GM18508 (cell line): ENCODE results near the gene NPC1L1.

Experiments
- ATAC-seq: cut with Tn5 transposase; IDR thresholded peaks from one replicate; pipeline ENCODE4 v1.9.1; 2021; ENCODE audit warnings: moderate number of reproducible peaks; ENCODE audit not compliant: insufficient read depth, unreplicated experiment

The NPC1L1 gene

DNA sequence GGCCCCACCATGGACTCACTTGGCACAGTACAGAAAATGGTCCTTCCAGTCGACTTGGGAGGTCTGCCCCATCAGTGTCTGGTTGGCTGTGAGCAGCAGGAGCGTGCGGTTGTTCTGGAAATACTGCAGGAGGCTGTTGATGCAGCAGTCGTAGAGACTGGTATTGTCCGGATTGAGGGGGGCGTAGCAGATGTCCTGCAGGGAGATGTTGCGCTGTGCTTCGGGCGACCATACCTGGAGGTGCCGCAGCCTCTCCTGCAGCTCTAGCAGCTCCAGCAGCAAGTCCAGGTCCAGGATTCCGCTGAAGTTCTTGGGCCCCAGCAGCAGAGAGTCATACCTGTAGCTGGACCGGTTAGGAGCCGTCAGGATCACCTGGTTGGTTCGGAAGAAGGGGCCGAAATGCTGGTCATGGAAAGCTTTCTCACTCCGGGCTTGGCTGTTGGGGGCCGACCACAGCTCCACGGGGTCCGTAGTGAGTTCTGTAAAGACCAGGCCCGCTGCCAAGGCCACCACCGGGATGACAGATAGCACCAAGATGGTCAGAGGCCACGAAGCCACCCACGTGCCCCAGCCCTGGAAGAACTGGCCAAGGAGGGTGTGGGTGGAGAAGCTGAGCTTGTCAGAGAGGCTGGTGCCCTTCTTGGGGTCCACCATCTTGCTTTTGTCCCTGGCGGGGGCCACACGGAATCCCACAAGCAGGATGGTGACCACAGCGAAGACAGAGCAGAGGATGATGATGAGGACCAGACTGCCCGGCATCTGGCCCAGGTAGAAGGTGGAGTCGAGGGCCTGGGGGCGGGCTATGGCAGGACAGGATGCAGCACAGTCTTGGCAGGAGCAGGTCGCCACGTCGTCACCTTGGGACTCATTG, 2.1 kb downstream of the NPC1L1 start:
- ATAC-seq = no peak

DNA sequence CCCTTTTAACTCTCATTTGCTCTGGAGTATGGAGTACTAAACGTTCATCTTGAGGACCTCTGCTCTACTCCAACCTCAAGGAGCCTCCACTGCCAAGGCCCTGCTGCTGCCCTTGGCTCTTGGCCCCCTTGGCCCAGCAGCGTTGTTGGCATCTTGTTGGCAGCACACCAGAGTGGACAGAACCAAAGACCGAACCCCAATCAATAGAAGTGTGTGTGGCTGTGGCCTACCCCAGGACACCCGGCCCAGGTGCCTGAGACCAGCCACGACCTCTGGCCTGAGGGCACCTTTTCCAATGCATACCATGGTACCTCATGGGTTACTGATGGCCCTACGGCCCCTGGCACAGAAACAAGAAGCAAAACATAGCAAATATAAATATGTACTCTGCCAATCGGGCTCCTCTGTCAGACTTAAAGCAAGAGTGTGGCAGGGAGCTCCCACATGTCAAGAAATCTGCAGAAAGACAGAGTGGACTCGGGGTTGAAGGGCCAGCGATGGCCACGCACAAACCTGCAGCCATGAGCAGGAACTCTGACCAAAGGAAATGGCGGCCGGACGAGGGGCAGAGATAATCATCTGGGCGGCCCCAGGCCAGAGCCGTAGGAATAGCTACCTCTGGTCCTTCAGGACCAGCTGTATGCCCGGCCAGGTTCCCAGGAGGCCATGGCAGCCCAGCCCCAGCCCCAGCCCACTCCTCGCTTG, 2.9 kb downstream of the NPC1L1 start:
- no peak for ATAC-seq

DNA sequence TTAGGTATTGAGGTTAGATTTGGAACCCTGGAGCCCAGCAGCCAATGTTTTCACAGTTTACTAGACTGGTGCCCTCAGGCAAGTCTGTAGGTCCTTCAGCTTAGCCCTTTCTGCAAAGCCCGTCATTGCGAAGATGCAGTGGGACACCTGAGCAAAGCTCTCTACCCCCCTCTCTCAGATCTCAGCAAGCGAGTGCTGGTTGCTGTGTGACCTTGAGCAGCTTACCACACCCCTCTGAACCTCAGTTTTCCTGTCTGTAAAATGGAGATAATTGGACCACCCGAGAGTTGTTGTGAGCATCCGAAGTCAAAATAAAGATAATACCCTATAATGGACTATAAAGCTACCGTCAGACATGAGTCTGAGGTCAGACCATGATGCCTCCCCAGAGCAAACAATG, 3.7 kb downstream of the NPC1L1 start:
- no peak for ATAC-seq

DNA sequence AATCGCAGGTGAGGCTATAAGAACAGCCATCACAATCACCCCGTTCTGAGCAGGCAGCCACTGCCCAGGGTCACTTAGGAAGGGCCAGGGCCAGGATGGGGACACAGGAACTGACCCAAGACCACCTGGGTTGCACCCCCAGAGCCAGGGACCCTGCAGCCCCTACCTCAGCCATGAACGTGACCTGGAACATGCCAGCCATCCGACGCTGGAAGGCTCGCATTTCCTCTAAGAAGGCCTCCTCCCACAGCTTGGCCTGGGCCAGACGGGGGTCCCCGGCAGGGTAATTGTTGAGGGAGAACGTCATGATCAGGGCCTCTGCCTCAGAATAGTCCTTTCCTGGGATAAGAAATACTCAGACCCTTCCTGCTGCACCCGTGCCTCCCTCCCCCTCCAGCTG, 5.0 kb downstream of the NPC1L1 start:
- no peak for ATAC-seq

DNA sequence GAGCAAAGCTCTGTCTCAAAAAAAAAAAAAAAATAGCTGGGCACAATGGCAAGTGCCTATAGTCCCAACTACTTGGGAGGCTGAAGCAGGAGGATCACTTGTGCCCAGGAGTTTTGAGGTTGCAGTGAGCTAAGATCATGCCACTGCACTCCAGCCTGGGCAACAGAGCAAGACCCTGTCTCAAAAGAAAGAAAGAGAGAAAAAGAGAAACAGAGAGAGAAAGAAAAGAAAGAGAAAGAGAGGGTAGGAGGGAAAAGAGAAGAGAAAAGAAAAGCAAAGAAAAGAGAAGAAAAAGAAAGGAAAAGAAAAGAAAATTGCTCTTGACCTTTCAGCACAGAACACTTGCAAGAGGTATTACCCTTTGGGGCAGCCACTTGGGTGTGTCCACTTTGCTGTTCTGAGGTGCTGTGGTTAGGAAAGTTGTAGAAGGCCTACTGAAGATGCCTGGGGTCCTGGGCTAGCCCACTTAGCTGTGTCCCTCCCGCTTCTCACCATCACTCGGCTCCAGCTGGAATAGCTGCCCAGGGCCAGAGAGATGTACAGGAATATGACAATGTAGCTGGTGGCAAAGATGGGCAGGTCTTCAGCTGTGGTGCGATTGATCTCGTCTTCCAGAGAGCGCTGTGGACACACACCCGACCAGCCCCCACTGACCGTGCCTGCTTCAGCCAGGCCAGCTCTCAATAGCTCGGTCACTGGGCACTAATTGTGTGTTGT, 5.6 kb downstream of the NPC1L1 start:
- ATAC-seq = no peak

DNA sequence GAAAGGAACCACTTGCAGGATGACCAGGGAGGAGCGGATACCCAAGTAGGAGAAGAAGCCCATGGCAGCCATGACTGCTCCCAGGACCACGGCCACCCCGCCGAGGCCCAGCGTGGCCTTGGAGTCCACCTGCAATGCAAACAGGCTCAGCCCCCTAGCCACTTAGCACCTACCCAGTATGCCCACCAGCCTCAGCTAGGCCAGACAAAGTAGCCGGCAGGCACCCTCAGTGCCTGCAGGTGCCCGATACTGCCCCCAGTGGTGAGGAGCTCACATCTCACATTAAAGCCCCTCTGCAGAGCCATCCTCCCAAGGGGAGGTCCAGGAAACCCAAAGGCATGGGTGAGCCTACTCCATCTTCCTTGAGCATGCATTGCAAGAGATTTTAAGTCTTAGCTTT, 6.6 kb downstream of the NPC1L1 start:
- no peak for ATAC-seq

DNA sequence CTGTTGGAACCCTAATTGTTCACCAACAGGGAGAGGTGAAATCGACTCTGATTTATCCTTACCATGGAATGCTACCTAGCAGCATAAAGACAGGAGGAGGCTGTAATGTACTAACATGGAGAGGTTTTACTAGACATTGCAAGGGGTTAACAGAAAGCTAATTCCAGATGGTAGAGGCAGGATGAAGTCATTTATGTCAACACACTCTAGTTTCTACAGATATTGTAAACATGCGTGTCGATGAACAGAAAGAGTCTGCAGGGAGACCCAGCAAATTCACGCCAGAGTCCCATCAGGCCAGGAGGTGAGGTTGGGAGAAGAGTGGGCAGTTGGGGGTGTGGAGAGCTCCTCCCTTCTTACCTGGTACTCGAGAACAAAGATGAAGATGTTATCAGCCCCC, 7.0 kb downstream of the NPC1L1 start:
- no peak for ATAC-seq

DNA sequence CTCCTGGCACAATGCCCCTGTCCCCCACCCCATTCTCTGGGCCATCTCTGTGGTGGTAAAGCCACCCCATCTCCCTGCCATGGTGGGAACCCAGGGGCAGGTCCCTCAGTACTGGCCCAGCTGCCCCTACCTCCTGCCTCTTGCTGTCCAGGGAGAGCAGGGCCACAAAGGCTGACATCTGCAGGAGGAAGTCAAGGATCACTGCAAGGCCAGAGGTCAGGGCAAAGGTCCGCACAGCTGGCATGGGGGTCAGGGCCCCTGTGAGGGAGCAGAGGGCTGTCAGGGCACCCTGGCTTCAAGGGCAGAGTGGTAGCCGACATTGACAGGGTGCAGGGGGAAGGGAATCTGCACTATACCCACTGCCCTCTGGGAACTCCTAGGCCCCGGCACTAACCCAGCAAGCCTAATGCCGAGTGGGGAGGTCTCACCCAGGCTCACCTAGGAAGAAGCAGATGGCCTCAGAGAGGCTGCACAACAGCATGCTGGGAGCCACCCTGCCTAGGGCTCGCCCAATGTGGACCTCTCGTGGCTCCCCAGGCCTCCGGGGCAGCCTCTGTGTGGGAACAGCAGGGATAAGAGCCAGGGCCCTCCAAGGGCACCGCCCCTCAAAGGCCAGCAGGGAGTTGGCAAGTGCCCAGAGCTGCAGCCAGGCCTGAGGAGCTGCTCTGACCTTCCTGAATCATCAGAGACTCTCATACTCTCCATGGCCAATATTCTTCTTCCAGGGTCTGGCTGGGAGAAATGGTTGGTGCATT, 7.7 kb downstream of the NPC1L1 start:
- ATAC-seq = no peak

DNA sequence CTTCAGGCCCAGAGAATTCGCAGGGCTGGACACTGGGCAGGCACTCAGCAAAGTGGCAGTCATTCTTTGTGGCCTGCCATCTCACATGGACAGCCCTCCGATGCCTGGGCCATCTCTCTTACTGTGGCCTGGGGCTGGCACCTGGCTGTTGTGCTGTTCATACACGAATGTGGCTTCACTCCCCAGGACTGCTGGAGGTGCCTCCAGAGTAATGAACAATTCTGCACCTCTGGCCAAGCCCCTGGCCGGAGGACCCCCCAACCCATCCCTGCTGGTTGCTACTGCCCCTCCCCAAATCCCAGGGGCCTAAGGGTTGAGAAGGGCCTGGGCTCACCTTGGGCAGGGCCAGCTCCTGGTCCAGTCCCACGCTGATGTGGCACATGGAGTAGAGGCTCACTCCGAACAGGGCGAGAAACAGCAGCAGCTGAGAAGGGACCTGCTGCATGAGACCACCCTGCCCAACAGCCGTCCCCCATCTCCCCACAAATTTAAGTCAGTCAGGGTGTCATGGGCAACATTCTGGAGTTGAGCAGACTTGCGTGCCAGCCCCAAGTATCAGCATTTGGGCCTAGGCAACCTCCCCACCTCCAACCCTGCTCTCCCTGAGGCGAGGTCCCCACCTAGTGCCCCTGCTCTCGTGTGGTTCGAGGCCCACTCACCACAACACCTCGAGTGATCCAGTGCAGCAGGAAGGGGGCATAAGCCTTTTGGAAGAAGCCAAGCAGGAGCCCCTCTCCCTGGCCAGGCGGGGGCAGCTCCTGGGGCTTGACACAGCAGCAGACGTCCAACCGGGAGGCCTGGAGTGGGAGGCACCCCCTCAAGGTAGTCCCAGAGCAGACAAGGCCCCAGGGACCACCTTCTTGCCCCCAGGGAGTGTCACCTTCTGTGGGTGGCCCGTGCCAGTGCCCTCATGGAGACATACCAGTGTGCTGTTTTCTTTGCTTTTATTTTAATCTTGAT, 9.4 kb downstream of the NPC1L1 start:
- no peak for ATAC-seq

DNA sequence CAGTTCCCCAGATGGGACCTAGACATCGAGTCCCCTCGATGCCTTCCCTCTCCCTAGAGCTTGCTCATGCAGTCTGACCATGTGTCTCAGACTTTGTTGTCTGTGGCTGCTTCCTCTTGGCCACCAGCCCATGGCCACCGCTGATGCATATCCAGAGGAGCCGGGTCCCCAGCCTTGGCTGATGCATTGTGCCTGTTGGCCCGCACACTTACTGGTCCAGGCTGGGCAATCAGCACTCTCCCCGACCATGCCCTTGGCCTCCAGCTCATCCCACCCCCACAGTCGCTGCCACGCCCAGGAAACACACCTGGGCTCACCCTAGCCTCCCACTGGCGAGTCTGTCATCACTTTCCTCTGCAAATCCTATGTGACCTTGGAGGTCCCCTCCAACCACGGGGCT, 10.1 kb downstream of the NPC1L1 start:
- no peak for ATAC-seq

DNA sequence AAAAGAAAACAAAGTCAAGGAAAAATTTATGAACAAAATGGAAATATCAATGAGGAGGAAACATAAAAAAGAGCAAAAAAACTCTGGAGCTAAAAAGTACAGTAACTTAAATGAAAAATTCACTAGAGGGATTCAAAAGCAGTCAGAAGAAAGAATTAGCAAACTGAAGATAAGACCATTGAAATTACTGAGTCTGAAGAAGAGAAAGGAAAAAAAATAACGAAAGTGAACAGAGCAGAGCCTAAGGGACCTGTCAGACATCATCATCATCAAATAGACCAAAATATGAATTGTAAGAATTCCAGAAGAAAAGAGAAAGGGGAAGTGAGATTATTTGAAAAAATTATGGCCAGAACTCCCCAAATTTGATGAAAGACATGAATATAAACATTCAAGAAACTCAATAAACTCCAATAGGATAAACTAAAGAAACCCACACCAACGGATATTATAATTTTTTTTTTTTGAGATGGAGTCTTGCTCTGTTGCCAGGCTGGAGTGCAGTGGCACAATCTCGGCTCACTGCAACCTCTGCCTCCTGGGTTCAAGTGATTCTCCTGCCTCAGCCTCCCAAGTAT, 16.2 kb downstream of the NPC1L1 start:
- no peak for ATAC-seq

DNA sequence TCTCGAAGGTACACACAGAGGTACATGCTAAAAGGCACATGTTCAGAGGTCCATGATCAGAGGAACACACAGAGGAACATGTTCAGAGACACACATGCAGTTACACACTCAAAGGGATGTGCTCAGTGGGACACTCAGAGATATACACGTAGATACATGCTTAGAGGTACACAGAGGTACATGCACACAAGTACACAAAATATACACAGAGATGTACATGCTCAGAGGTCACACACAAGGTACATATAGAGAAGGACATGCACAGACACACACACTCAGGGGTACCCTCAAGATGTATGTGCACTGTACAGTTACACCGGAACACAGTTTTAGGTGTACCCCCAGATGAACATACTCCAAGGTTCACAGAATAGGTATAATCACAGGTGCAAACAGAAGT, 18.8 kb downstream of the NPC1L1 start:
- ATAC-seq = no peak

DNA sequence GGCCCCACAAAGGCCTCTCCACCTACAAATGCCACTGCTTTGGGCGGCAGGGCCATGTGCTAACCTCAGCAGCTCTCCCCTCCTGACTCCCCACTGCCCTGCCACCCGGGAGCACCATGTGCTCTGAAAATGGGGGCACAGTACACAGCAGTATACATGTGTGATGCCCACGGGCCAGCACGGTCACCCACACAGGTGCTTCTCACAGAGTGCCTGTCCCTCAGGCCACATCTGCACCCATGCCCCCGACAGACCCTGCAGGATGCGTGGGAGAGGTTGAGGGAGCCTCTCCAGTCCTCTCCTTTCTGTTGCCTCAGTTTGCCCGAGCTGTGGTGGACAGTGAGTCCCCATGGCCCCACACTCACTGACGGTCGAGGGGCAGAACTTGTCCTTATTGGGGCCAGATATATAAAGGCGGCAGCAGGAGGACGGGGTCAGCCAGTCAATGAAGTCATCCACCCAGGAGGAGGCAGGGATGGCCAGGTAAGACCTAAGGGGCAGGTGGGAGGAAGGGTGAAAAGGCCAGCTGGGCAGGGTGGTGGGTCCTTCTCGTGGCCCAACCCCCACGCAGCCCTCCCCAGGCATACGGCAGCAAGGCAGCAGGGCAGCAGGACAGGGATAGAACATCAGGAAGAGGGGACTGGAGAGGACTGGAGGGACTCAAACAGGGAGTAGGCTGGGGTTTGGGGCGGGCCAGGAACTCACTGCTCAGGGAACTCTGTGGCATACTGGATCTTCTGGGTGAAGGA, 19.6 kb downstream of the NPC1L1 start:
- no peak for ATAC-seq

DNA sequence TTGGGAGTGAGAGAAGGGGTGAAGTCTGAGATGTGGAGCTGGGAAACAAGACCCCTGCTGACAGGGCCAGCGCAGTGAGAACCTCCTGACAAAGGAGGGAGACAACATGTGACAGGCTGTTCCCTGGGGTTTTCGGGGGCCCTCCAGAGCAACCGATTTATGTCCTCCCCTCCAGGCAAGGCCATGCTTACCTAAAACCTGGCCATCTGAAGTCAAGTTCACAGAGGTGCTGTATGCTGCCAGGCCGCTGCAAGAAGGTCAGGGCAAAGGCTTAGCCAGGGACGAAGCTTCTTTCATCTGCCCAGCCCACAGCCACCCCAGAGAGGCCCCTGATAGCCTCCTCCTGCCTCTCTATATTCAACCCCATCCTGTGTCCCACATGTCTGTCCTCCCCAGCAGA, 20.6 kb downstream of the NPC1L1 start:
- ATAC-seq = no peak

DNA sequence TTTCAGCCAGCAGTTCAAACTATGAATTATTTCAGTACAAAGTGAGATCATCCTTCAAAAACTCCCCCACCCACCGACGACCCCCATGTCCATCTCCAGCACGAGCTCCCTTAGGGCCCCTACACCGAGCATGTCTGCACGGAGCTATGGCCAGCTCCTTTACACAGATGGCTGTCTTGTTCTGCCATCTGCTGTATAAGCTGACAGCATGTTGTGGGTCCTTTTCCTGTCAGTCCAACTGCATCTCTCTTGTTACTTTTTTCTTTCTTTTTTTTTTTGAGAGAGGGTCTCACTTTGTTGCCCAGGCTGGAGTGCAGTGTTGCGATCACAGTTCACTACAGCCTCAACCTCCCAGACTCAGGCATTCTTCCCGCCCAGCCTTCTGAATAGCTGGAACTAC, 21.6 kb downstream of the NPC1L1 start:
- no peak for ATAC-seq

DNA sequence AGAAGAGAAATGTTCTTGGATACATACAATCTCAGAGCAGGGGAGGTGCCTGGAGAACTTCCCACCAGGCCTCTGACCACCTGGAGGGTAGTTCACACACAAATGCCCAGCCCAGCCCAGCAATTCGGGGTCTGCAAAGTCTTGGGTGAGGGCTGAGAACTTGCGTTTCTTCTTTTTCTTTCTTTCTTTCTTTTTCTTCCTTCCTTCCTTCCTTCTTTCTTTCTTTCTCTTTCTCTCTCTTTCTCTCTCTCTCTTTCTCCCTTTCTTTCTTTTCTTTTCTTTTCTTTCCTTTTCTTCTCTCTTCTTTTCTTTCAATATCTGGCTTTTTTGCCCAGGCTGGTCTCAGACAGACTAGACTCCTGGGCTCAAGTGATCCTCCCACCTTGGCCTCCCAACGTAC, 22.4 kb downstream of the NPC1L1 start:
- no peak for ATAC-seq

DNA sequence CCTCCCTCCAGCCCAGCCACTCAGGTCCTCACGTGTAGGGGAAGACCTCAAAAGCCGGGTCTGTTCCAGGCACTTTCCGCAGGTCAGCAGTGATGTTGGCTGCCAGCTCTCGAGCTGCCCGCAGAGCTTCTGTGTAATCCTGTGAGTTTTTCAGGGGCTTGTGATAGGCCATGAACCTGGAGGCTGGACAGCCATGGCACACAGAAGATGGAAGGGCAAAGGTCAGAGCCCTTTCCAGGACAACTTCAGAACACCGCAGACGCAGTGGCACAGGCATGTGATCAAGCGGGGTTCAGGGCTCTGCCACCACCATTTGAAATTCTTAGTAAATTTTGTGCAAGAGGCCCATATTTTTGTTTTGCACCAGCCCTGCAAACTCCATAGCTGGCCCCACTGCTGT, 24.0 kb downstream of the NPC1L1 start:
- ATAC-seq = no peak

DNA sequence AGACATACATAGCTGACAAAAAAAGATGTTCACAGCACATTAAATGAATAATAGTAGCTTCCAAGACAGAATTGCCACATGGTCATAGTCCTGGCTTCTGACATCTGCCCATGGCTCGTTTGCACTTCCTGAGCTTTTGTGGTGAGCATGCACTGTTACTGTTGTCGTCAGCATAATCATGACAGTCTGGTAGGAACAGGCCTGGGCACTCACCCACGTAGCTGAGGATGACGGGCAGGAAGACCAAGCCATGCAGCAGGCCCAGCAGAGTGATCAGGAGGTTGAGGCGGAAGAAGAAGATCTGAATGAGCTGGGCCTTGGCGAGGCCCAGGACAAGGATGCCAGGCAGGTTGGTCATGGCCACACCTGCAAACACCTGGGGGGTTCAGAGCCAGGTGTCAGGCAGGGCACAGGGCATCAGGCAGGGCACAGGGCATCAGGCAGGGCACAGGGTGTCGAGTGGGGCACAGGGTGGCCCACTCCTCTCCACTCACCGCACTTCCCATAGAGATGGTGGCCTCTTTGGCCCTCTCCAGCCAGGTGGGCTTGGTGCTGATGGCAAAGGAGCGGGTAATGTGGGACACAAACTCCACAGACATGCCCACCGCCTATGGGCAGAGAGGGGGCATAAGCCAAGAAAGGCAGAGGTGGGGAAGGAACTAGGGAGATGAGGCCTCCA, 25.4 kb downstream of the NPC1L1 start:
- no peak for ATAC-seq
